ENCODE data around the gene CCHCR1. TPM values are rescaled to one million over a fixed set of nuclear protein-coding genes. Genes with fewer than 3 reads are reported as not detected.
A peak's percentile ranks its signal among the peaks of the same experiment; 100 is the strongest.

CCHCR1 gene
- total and polyA plus RNA-seq, 9 of the 15 experiments (the other 6 are each of a cell fraction or from before 2014, with no cell fraction given) = 1.2 to 47.3 (median 32.0) TPM

GRCh38 chr6:31173406-31173805 is 15.8 kb upstream of the CCHCR1 start (continued):
- TF ChIP-seq JUN (IDR thresholded peaks at IDR 0.05; ENCODE audit: borderline replicate concordance, low read depth, low read length) = peak; percentile 59; the same call in 1 of the 2 replicates
- no peak for TF ChIP-seq JUN (CRISPR knock-in tag; IDR thresholded peaks at IDR 0.05; ENCODE audit: borderline replicate concordance)

GRCh38 chr6:31172973-31173384 is 15.4 kb upstream of the CCHCR1 start:
- in situ Hi-C loops (cut with MboI) = no loop called here
- peak overlapping the region; percentile 10; the same call in 1 of the 3 replicates for H3K27ac ChIP-seq (ENCODE audit: extremely low read depth, low read depth, low read length)
- no peaks in the 10 kb centered on the region for H3K27me3 ChIP-seq (ENCODE audit: control insufficient read depth in 2 of 2, insufficient read depth in 2 of 2, low read length in 2 of 2)
- peaks cover 25 to 33% of the 10 kb centered on the region in 2 experiments for H3K4me1 ChIP-seq (replicated peaks in 1 of 2; ENCODE audit: control insufficient read depth in 2 of 2, insufficient read depth in 2 of 2, low read length in 2 of 2)
- H3K9me1 ChIP-seq (ENCODE audit: control insufficient read depth, insufficient read depth, low read length) = no peaks in the 10 kb centered on the region
- POLR2A ChIA-PET = interaction anchor here (0.8 to 1.2 kb wide), 4 partner anchors 10 to 34 kb away, joined by 3 to 5 read pairs (median 4); partner anchors contain the start of gene PSORS1C2
- CTCF ChIA-PET (ENCODE audit: low intra/inter-chr PET ratio) = interaction anchor here (0.9 kb wide), 1 partner anchor 20 kb away, joined by 3 read pairs; no protein-coding TSS in a partner anchor
- H4K20me1 ChIP-seq (replicated peaks; ENCODE audit: control insufficient read depth, insufficient read depth, low read length) = no peaks in the 10 kb centered on the region
- no peaks in the 10 kb centered on the region for H3K79me2 ChIP-seq (ENCODE audit: control insufficient read depth, insufficient read depth, low read length)
- H2AFZ ChIP-seq (ENCODE audit: low read depth, low read length) = peak overlapping the region; percentile 74
- DNase-seq (ENCODE audit: extremely low read depth in 1 of 4, low spot score in 3 of 4) (no peak), ATAC-seq (no peak), FAIRE-seq (no peak)
- H3K36me3 ChIP-seq (ENCODE audit: control insufficient read depth, insufficient read depth, low read length) = no peaks in the 10 kb centered on the region
- H3K9me3 ChIP-seq (replicated peaks; ENCODE audit: control insufficient read depth, insufficient read depth, low read depth, low read length) = no peaks in the 10 kb centered on the region
- no peak overlapping the region for H3K4me3 ChIP-seq
- intact Hi-C loops (cut with micrococcal nuclease) = no loop called here
- TF ChIP-seq ZFX (CRISPR knock-in tag; IDR thresholded peaks at IDR 0.05) (0 out of 2 replicates have a peak, but pooled peaks have one; percentile 14), ZNF134 (CRISPR knock-in tag; conservative IDR thresholded peaks at IDR 0.05) (no peak)
- H3K9ac ChIP-seq (ENCODE audit: insufficient read depth in 1 of 2, low read depth in 2 of 2, low read length in 2 of 2) = peak overlapping the region in 1 of 2 experiments; percentile 18; a peak in 1 of 4 replicates
- 55% methylated on average over 5 of the region's 5 CpGs for WGBS (ENCODE audit: insufficient coverage, low coverage, missing lambda C conversion rate)
- no peak overlapping the region for H3K4me2 ChIP-seq (ENCODE audit: insufficient read depth, low read length)
- no TSS peak for BruUV-seq (replicated peaks)
